IMR-90 (cell line): ENCODE data around the gene CST5. TPM values are rescaled to one million over a fixed set of nuclear protein-coding genes. Genes with fewer than 3 reads are reported as not detected.
"Not testable (repeated sequence)": the region's sequence is repeated elsewhere in the genome, so short reads cannot be mapped to it uniquely, and the experiment has no call there.

Source experiments
- ATAC-seq: fragments of 200-7000 bp; cut with Tn5 transposase; 2 replicates; pipeline ENCODE4 v1.9.1; 2020; ENCODE audit warnings: low read depth, mild to moderate bottlenecking, moderate library complexity
- BruUV-seq: library from RNA; stranded (reverse); fragments of 400-500 nt; replicated peaks from 2 replicates; lab custom pipeline; 2021; lab: Mats Ljungman, UMichigan
- CTCF ChIA-PET: fragments of 300-600 bp; formaldehyde crosslinking; extraction: SDS; loops from one replicate; lab custom pipeline; 2021; ENCODE audit warnings: antibody characterized with exemption; lab: Yijun Ruan, JAX
- POLR2A ChIA-PET: fragments of 300-600 bp; sonication (Branson Sonifier 250); formaldehyde crosslinking; loops from one replicate; lab custom pipeline; 2022; ENCODE audit warnings: antibody characterized with exemption; ENCODE audit not compliant: unreplicated experiment; lab: Charles Lee
- DNase-seq: peaks from one replicate; pipeline ENCODE4 v3.0.0; 2013
- H2AFZ ChIP-seq: replicated peaks from 2 replicates; pipeline ENCODE3; 2013; ENCODE audit warnings: low read length, mild to moderate bottlenecking; ENCODE audit not compliant: poor library complexity
- H2AK5ac ChIP-seq: 2 replicates; pipeline ENCODE4 v1.6.1; 2013; ENCODE audit warnings: low read depth, low read length, inconsistent platforms
- H2AK9ac ChIP-seq: replicated peaks from 2 replicates; pipeline ENCODE3; 2013; ENCODE audit warnings: mild to moderate bottlenecking, low read depth, low read length, moderate library complexity; ENCODE audit not compliant: poor library complexity
- H2BK120ac ChIP-seq: 2 replicates; pipeline ENCODE4 v1.6.1; 2013; ENCODE audit warnings: low read depth, low read length, inconsistent platforms
- H2BK15ac ChIP-seq: 3 replicates; pipeline ENCODE4 v1.6.1; 2013; ENCODE audit warnings: low read depth, low read length, inconsistent platforms
- H2BK20ac ChIP-seq: 2 replicates; pipeline ENCODE4 v1.6.1; 2013; ENCODE audit warnings: low read depth, mild to moderate bottlenecking, inconsistent platforms, low read length, moderate library complexity
- H2BK5ac ChIP-seq: 2 replicates; pipeline ENCODE4 v1.6.1; 2013; ENCODE audit warnings: mild to moderate bottlenecking, low read depth, low read length, inconsistent platforms; ENCODE audit not compliant: poor library complexity, severe bottlenecking
- H3K14ac ChIP-seq: replicated peaks from 2 replicates; pipeline ENCODE4 v1.6.1; 2013; ENCODE audit warnings: low read depth, low read length, inconsistent platforms
- H3K18ac ChIP-seq: 2 replicates; pipeline ENCODE4 v1.6.1; 2013; ENCODE audit warnings: low read depth, low read length, control low read depth
- H3K23ac ChIP-seq: 2 replicates; pipeline ENCODE4 v1.6.1; 2013; ENCODE audit warnings: low read depth, low read length, inconsistent platforms
- H3K27ac ChIP-seq: 2 replicates; pipeline ENCODE4 v1.5.1; 2013; ENCODE audit warnings: mild to moderate bottlenecking, control low read depth, low read length; ENCODE audit not compliant: insufficient read depth
- H3K27me3 ChIP-seq: 2 replicates; pipeline ENCODE4 v1.6.1; 2013; ENCODE audit warnings: low read length; ENCODE audit not compliant: control insufficient read depth, insufficient read depth
- H3K36me3 ChIP-seq: 2 replicates; pipeline ENCODE4 v1.6.1; 2013; ENCODE audit warnings: low read length, mixed read lengths; ENCODE audit not compliant: control insufficient read depth, insufficient read depth
- H3K4ac ChIP-seq: 2 replicates; pipeline ENCODE4 v1.6.1; 2013; ENCODE audit warnings: low read depth, low read length, inconsistent platforms
- H3K4me1 ChIP-seq: 2 replicates; pipeline ENCODE4 v1.6.1; 2013; ENCODE audit warnings: low read length, mixed read lengths; ENCODE audit not compliant: control insufficient read depth, insufficient read depth
- H3K4me2 ChIP-seq: 2 replicates; pipeline ENCODE4 v1.6.1; 2013; ENCODE audit warnings: low read depth, mild to moderate bottlenecking, control low read depth, low read length, moderate library complexity
- H3K4me3 ChIP-seq: 2 replicates; pipeline ENCODE4 v1.5.1; 2013; ENCODE audit warnings: low read depth, mild to moderate bottlenecking, control low read depth, low read length, moderate library complexity; ENCODE audit not compliant: insufficient read depth
- H3K56ac ChIP-seq: 2 replicates; pipeline ENCODE4 v1.6.1; 2013; ENCODE audit warnings: low read length, inconsistent platforms; ENCODE audit not compliant: insufficient read depth; ENCODE audit errors: extremely low read depth
- H3K79me1 ChIP-seq, 2 experiments: 2 replicates each; pipeline ENCODE4 v1.6.1; 2013; ENCODE audit warnings: low read length in 2 of 2, inconsistent platforms in 1 of 2, low read depth in 1 of 2
- H3K9ac ChIP-seq: 2 replicates; pipeline ENCODE4 v1.6.1; 2013; ENCODE audit warnings: low read depth, low read length, control low read depth
- H3K9me1 ChIP-seq: 2 replicates; pipeline ENCODE4 v1.6.1; 2013; ENCODE audit warnings: low read length, inconsistent platforms; ENCODE audit not compliant: insufficient read depth
- H3K9me3 ChIP-seq: 2 replicates; pipeline ENCODE4 v1.6.1; 2013; ENCODE audit warnings: low read length; ENCODE audit not compliant: control insufficient read depth, insufficient read depth
- H4K20me1 ChIP-seq: 2 replicates; pipeline ENCODE4 v1.6.1; 2013; ENCODE audit warnings: low read length, inconsistent platforms; ENCODE audit not compliant: insufficient read depth
- H4K5ac ChIP-seq: 2 replicates; pipeline ENCODE4 v1.6.1; 2013; ENCODE audit warnings: mild to moderate bottlenecking, low read depth, low read length, control low read depth
- H4K8ac ChIP-seq, 2 experiments: 2 replicates each; pipeline ENCODE4 v1.6.1; 2013; ENCODE audit warnings: low read depth in 2 of 2, low read length in 2 of 2, control low read depth in 1 of 2, inconsistent platforms in 1 of 2
- H4K91ac ChIP-seq: 2 replicates; pipeline ENCODE4 v1.6.1; 2013; ENCODE audit warnings: low read depth, low read length, inconsistent platforms; ENCODE audit not compliant: insufficient read depth
- CHD1 ChIP-seq: IDR thresholded peaks from 2 replicates; pipeline ENCODE4 v1.6.1; 2012; ENCODE audit warnings: low read depth, low read length, improper control_type of control experiment
- FOS ChIP-seq: fragments of 150-350 bp; IDR thresholded peaks from 2 replicates; pipeline ENCODE4 v1.6.1; 2016; ENCODE audit warnings: low read depth, low read length
- MXI1 ChIP-seq: IDR thresholded peaks from 2 replicates; pipeline ENCODE4 v1.6.1; 2012; ENCODE audit warnings: low read depth, mild to moderate bottlenecking, low read length, moderate library complexity, borderline replicate concordance
- NFE2L2 ChIP-seq: fragments of 150-350 bp; IDR thresholded peaks from 2 replicates; pipeline ENCODE4 v1.6.1; 2016; ENCODE audit warnings: low read depth, mild to moderate bottlenecking, low read length
- RAD21 ChIP-seq: IDR thresholded peaks from 2 replicates; pipeline ENCODE4 v1.6.1; 2012; ENCODE audit warnings: low read length, improper control_type of control experiment
- RCOR1 ChIP-seq: IDR thresholded peaks from 2 replicates; pipeline ENCODE4 v1.6.1; 2012; ENCODE audit warnings: mild to moderate bottlenecking, low read length, improper control_type of control experiment; ENCODE audit not compliant: insufficient replicate concordance
- SMC3 ChIP-seq: fragments of 150-350 bp; IDR thresholded peaks from 2 replicates; pipeline ENCODE4 v1.6.1; 2016; ENCODE audit warnings: low read depth, mild to moderate bottlenecking, antibody characterized with exemption, low read length, moderate library complexity
- WGBS, 2 experiments: methylation state at CpG; one replicate each; pipeline versions ENCODE4 v1.1.5 to v1.1.7; 2013; ENCODE audit warnings: missing lambda C conversion rate in 2 of 2; ENCODE audit not compliant: insufficient read length in 1 of 2; ENCODE audit errors: extremely low coverage in 2 of 2; 5-methylcytosine and 5-hydroxymethylcytosine counted together
- dilution Hi-C: fragments of 300-500 bp; cut with HindIII; formaldehyde crosslinking; loops from one replicate; pipeline ENCODE4 v1.14.3; 2018; ENCODE audit warnings: low sequenced_read_pairs; ENCODE audit not compliant: unreplicated experiment
- in situ Hi-C: fragments of 300-500 bp; cut with MboI; formaldehyde crosslinking; loops from 3 replicates; pipeline ENCODE4 v1.14.3; 2019; ENCODE audit warnings: low sequenced_read_pairs, inconsistent platforms, mixed read lengths
- intact Hi-C: fragments of 100-400 bp; cut with micrococcal nuclease; formaldehyde crosslinking; loops from 2 replicates; pipeline ENCODE4 v1.10.0; 2022
- polyA plus RNA-seq, 3 experiments: library from polyadenylated mRNA; depleted of rRNA; stranded (reverse); fragments of >200 nt; gene quantifications; 2 replicates each; pipeline ENCODE4 v1.2.3, GENCODE V29; 2012; ENCODE audit warnings: low replicate concordance in 1 of 3
- total RNA-seq: library from RNA; depleted of rRNA; stranded (reverse); fragments of >200 nt; gene quantifications from 2 replicates; pipeline ENCODE4 v1.2.3, GENCODE V29; 2012
- TF ChIP-seq, protein P1 (sequence below): fragments of 150-350 bp; IDR thresholded peaks from 2 replicates; pipeline ENCODE4 v1.6.1; 2016; ENCODE audit warnings: low read depth, mild to moderate bottlenecking, low read length, moderate library complexity, borderline replicate concordance

The CST5 gene
- total and polyA plus RNA-seq, 2 of the 4 experiments (the other 2 are of a cell fraction): not detected

DNA sequence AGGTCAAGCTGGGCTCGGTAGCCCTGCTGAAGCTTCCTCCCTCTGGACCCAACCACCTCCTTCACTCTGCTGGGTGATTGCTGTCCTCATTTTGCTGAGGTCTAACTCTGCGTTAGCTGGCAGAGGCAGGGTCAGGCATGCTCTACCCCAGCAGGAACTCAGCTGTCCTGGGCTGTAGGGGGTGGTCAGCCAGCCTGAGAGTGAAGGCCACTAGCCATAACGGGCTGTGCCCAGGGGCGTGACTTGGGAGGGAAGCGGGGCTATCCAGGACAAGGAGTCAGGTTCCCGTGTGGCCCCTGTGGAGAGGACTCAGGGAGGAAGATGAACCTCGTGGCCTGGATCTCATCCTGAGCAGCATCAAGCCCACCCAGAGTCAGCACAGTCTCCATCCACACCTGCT, 761 bp downstream of the CST5 start:
- Histone ChIP-seq H3K9me3 (no peaks in the 10 kb centered on the region), H4K5ac (no peak overlapping the region), H3K27ac (no peak overlapping the region), H2BK5ac (no peak overlapping the region), H3K14ac (no peak overlapping the region), H4K91ac (no peak overlapping the region), H4K8ac (no peak overlapping the region), H3K9me1 (no peaks in the 10 kb centered on the region), H2AK9ac (no peak overlapping the region), H3K56ac (no peak overlapping the region), H3K36me3 (no peaks in the 10 kb centered on the region), H2BK20ac (no peak overlapping the region), H3K27me3 (no peaks in the 10 kb centered on the region), H2BK15ac (no peak overlapping the region), H3K4me2 (no peak overlapping the region), H2BK120ac (no peak overlapping the region), H3K23ac (no peak overlapping the region), H3K4ac (no peak overlapping the region), H3K9ac (no peak overlapping the region), H3K4me1 (no peaks in the 10 kb centered on the region), H3K18ac (no peak overlapping the region), H2AK5ac (no peak overlapping the region), H3K4me3 (no peak overlapping the region), H2AFZ (no peak overlapping the region), H3K79me1 (no peaks in the 10 kb centered on the region), H4K20me1 (no peaks in the 10 kb centered on the region)
- POLR2A ChIA-PET: no interaction called here
- no peak for ATAC-seq
- CTCF ChIA-PET: no interaction called here
- intact Hi-C loops (no loop called here), in situ Hi-C loops (no loop called here), dilution Hi-C loops (no loop called here)
- no peak for TF ChIP-seq RAD21
- TF ChIP-seq, protein P1, sequence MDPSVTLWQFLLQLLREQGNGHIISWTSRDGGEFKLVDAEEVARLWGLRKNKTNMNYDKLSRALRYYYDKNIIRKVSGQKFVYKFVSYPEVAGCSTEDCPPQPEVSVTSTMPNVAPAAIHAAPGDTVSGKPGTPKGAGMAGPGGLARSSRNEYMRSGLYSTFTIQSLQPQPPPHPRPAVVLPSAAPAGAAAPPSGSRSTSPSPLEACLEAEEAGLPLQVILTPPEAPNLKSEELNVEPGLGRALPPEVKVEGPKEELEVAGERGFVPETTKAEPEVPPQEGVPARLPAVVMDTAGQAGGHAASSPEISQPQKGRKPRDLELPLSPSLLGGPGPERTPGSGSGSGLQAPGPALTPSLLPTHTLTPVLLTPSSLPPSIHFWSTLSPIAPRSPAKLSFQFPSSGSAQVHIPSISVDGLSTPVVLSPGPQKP: no peak
- TF ChIP-seq MXI1: no peak
- no peak for TF ChIP-seq FOS
- no peak for TF ChIP-seq SMC3
- no peak for TF ChIP-seq RCOR1
- no peak for TF ChIP-seq CHD1
- no peak for TF ChIP-seq NFE2L2
- 100% methylated on average over 1 of the region's 7 CpGs; no CpG with 5 or more reads in 1 of the 2 experiments for WGBS, 2 experiments
- BruUV-seq: no TSS peak
- no peak for DNase-seq

DNA sequence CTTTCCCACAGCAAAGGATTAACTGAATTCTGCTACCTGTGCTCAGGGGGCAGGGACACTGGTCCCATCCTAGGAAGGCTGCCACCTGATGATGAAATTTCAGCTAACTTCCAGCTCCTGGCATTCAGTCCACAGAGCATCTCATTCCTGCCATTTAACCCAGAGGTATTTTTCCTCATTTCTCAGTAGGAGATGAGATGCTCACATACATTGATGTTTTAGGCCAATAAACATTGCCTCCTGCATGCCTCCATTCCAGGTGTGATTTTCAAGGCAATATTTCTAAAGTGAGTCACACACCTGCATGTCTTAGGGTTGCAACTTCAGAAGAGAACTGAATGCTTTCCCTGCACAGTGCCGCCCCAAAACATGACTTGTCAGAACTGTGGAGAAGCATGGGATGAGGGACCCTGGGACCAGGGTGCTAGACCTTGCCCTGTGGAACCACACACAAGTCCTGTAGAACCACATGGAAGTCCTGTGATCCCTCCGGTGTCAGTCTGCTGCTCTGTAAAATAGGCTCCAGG, 1.5 kb downstream of the CST5 start:
- H3K9me1 ChIP-seq, H2BK5ac ChIP-seq, H3K9ac ChIP-seq, H3K4me2 ChIP-seq, CTCF ChIA-PET, H2AK5ac ChIP-seq, H2AK9ac ChIP-seq, intact Hi-C loops, H3K27me3 ChIP-seq, H2BK20ac ChIP-seq, H3K36me3 ChIP-seq, ATAC-seq, H3K4ac ChIP-seq, dilution Hi-C loops, H2BK15ac ChIP-seq, BruUV-seq, H3K4me3 ChIP-seq, H3K79me1 ChIP-seq, H3K14ac ChIP-seq, in situ Hi-C loops, H4K91ac ChIP-seq, H3K9me3 ChIP-seq, H4K8ac ChIP-seq, DNase-seq, H2AFZ ChIP-seq, H3K4me1 ChIP-seq, H4K20me1 ChIP-seq, H3K27ac ChIP-seq, H4K5ac ChIP-seq, POLR2A ChIA-PET, H2BK120ac ChIP-seq, H3K23ac ChIP-seq, H3K18ac ChIP-seq, H3K56ac ChIP-seq: not testable (repeated sequence)
- WGBS, 2 experiments: no CpG with 5 or more reads among the region's 2 CpGs
